Esophagus muscularis mucosa (tissue), 4 donors: ENCODE data around the gene CNNM4.

Experiments used
- CTCF ChIP-seq, 3 experiments: fragments of 200-600 bp in 2 of 3; fragments of 450-650 bp in 1 of 3; sonication (generic) in 2 of 3; IDR thresholded peaks; one replicate each; pipeline ENCODE4 v1.5.1; 2017 to 2019; ENCODE audit warnings: antibody characterized with exemption in 3 of 3, mild to moderate bottlenecking in 2 of 3, moderate library complexity in 1 of 3
- EP300 ChIP-seq: sonication (generic); formaldehyde crosslinking; IDR thresholded peaks from one replicate; pipeline ENCODE4 v1.6.1; 2017; ENCODE audit warnings: antibody characterized with exemption
- POLR2AphosphoS5 ChIP-seq, 2 donors: sonication (generic); formaldehyde crosslinking; IDR thresholded peaks; one replicate each; pipeline ENCODE4 v1.6.1; 2017; ENCODE audit warnings: antibody characterized with exemption in 2 of 2

DNA sequence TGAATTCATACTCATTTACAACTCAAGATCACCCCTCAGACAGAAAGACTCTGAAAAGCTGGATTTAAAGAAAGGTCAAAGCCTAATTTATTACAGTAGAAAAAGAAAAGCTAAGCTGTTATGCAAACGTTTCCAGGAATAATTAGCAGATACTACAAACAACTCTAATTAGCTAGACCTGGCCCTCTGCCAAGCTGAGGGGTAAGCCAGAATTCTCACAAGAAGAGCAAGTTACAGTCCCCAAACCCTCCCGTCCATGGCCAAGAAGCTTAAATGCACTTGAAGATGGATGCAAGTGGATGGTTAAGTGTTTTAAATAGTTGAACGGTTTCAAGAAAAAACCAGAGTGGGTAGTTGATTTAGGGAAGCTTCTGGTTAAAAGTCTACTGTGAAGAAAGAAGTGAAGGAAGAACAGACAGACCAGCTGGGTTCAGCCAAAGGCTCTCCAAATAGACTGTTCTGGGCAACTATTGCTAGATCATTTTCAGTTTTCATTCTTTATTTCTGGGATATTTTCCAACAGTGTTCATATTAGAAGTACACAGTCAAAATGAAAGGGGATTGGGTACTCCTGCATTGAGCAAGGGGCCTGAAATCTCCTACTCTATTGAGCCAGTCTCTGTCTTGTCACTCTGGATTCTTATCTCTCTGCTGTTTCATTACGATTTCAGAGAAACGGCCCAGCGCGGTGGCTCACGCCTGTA lies 25.7 kb upstream of the CNNM4 start:
- TF ChIP-seq EP300, result no peak
- no peak for TF ChIP-seq POLR2AphosphoS5 (IDR thresholded peaks at IDR 0.05)
- TF ChIP-seq CTCF (IDR thresholded peaks at IDR 0.05), result no peak
